ENCODE measurements around the gene TGM6.
A peak's percentile ranks its signal among the peaks of the same experiment; 100 is the strongest.
"Not testable (repeated sequence)": the region's sequence is repeated elsewhere in the genome, so short reads cannot be mapped to it uniquely, and the experiment has no call there.

Gene TGM6

DNA sequence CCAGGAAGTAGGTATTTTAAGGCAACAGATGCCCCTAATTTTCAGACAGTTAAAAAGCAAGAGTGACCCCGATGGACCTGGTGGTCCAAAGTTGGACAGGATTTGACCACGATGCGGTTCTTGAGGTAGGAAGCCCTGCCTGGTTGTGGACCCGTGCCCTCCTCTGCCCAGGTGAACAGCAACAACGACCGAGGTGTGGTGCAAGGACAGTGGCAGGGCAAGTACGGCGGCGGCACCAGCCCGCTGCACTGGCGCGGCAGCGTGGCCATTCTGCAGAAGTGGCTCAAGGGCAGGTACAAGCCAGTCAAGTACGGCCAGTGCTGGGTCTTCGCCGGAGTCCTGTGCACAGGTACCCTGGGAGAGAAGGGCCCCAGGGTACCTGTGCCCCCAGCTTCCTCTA, 18.7 kb downstream of the TGM6 start:
- no peak for DNase-seq (ENCODE audit: low read depth)

DNA sequence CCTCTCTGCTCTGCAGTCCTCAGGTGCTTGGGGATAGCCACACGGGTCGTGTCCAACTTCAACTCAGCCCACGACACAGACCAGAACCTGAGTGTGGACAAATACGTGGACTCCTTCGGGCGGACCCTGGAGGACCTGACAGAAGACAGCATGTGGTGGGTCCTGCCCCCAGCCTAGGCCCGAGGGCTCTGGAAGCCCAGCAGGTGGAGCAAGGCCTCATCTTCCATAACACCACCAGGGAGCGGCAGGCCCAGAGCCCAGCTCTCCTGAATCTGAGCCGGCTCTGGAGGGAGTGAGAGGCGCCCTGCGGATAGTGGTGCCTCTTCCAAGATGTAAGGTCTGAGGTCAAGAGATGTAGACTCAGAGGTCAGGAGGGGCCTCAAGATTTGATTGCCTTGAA, 19.6 kb downstream of the TGM6 start:
- no peak for DNase-seq (ENCODE audit: low read depth)

DNA sequence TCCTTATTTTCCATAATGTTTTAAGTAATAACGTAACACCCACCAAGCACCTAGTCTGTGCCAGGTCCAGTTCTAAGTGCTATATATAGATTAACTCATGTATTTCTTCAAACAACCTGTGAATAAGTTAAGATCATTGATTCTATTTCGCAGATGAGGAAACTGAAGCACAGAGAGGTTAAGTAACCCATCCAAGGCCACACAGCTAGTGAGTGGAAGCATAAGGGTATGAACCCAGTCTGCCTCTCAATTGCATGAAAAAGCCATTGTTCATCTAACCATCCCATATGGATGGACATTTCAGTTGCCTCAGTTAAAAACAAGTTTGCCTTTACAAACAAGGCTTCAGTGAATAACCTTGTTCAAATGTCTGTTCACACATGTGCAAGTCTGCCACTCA, 20.8 kb downstream of the TGM6 start:
- DNase-seq (ENCODE audit: low read depth): no peak

DNA sequence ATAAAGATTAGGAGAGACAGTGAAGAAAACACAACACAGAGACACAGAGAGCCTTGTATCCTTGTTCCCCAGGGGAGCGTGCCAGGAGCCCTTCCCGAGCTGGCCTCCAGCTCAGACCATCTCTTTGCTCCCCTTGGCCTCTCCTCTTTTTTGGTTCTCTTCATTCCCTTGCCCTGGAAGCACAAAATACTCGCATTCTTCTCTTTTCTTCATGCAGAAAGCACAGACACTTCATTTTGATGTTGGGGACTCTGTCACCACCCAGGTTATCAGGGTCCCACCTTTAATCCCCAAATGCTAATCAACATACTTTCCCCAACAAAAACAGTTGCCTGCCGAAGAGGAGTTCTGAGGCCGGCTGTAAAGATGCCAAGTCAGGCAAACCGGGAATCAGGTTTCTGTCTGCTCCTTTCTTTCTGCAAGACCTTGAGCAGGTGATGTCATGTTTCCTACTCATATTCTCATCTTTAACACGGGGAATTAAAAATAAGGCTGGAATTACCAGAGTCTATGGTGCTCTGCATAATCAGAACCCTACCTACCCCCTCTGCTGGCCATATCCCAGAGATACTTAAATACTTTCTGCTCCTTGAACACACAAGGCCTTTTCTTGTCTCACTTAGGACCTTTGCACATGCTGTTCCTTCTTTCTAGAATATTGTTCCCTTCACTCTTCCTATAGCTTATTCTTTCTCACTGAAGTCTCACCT, 21.7 kb downstream of the TGM6 start:
- peak; percentile 23 for DNase-seq (ENCODE audit: low read depth)

DNA sequence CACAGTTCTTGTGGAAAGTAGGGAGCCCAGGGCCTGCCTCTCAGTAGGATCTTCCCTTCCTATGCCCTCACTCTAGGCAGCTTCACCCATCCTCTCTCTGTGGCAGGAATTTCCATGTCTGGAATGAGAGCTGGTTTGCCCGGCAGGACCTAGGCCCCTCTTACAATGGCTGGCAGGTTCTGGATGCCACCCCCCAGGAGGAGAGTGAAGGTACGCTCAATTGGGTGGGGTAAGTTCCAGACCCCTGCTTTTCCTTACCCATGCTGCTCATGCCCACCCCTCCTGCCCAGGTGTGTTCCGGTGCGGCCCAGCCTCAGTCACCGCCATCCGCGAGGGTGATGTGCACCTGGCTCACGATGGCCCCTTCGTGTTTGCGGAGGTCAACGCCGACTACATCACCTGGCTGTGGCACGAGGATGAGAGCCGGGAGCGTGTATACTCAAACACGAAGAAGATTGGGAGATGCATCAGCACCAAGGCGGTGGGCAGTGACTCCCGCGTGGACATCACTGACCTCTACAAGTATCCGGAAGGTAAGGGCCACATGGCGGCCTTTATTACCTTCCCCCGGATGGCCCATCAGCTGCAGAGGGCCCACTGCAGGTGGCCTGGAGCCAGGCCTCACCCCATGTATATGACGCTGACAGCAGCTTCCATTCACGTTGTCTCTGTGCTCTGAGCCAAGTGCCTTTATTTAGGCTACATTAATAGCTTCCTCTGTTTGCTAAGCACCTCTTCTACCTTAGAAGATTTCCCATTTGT, 22.8 kb downstream of the TGM6 start:
- no peak for DNase-seq (ENCODE audit: low read depth)

DNA sequence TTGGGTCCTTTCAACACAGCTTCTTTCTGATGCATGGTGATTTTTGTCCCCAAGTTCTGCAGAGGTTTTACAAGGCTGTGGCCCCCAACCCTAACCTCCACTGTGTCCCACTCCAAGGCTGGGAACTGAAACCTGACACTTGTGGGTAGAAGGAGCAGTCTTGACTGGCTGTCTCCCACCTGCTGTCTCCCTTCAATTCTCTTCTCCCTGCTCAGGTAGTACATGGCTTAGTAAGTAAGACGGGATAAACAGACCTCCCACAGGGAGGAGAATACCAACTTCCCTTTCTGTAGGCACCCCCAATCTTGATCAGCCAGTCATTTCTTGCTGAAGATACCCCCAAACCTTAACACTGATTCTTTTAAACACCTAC, 25.0 kb downstream of the TGM6 start:
- no peak for DNase-seq (ENCODE audit: low read depth)

DNA sequence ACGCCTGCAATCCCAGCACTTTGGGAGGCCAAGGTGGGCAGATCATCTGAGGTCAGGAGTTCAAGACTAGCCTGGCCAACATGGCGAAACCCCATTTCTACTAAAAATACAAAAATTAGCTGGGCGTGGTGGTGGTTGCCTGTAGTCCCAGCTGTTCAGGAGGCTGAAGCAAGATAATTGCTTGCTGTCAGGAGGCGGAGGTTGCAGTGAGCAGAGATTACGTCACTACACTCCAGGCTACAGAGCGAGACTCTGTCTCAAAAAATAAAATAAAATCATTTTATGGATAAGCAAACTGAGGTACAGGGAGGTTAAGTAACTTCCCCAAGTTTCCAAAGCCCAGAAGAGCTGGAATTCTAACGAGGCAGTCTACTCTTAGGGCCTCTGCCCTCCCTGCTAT, 26.7 kb downstream of the TGM6 start:
- DNase-seq (ENCODE audit: low read depth): not testable (repeated sequence)

DNA sequence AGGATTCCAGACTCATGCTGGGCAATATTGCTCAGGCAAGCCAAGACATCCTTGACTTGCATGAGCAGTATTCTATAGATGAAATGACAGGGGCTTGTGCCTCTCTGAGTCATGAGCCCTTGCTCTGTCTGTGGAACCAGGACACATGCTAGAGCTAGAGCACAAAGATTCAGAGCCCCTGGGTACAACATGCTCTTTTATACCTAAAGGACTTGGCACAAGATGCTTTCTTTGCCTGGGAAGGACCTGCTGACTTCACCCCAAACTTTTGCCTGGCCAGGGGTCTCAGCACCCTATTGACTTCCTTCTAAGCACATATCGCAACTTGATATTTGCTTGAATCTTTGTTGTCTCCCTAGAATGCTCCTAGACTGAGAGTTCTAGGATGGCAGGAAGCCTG, 27.4 kb downstream of the TGM6 start:
- DNase-seq (ENCODE audit: low read depth): no peak

DNA sequence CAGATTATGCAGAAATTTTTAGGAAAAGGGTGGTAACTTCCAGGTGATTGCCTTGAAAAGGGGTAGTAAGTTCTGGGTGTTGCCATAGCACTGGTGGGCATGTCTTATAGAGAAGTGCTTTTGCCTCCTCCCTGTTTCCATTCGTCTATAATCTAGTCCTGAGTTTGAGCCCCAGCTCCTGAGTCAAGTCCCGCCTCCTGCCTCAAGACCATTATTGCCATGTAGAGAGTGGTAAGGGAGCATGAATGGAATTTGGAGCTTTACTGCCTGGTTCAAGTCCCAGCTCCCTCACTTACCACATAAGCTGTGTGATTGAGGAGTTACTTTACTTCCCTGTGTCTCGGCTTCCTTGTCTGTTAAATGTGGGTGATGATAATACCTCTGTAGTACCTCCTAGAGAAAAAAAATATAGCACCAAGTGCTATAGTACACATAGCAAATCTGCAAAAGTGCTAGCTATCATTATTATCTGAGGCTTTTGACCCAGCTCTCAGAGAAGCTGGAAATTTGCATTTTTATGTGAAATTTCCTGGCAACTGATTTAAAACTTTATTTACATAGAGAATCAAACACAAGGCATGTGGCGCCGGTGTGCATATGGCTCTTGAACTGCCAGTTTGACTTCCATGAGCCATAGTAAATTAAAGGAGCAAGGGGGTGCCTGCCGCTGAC, 36.0 kb downstream of the TGM6 start:
- DNase-seq (ENCODE audit: low read depth): no peak

DNA sequence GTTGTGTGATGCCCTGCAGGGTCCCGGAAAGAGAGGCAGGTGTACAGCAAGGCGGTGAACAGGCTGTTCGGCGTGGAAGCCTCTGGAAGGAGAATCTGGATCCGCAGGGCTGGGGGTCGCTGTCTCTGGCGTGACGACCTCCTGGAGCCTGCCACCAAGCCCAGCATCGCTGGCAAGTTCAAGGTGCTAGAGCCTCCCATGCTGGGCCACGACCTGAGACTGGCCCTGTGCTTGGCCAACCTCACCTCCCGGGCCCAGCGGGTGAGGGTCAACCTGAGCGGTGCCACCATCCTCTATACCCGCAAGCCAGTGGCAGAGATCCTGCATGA, 36.5 kb downstream of the TGM6 start:
- no peak for DNase-seq (ENCODE audit: low read depth)

DNA sequence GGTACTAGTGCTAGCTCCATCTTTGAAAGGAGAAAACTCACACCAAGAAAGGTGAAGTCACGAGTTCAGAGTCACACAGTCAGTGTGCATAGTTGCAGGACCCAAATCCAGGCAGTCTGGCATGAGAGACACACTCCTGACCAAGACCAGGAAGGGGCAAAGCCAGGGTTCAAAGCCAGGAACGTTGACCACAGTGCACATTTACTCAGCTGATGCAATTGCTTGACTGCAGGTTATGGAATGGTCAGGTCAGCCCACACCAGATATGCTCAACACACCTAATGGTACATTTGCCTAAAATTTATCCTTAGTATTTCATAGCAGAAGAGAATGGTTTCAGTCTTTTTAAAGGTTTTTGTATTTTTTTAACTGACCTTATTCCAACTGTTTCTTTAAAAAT, 37.7 kb downstream of the TGM6 start:
- DNase-seq (ENCODE audit: low read depth): no peak

DNA sequence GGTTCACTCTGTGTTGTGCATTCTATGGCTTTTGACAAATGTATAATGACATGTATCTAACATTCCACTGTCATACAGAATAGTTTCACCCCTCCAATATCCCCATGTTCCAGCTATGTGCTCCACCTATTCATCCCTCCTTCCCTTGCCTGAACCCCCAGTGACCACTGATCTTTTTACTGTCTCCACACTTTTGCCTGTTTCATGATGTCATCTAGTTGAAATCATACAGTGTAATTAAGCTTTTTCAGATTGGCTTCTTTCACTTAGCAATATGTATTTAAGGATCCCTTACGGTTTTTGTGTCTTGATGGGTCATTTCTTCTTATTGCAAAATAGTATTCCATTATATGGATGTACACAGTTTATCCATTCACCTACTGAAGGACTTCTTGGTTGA, 39.8 kb downstream of the TGM6 start:
- no peak for DNase-seq (ENCODE audit: low read depth)

DNA sequence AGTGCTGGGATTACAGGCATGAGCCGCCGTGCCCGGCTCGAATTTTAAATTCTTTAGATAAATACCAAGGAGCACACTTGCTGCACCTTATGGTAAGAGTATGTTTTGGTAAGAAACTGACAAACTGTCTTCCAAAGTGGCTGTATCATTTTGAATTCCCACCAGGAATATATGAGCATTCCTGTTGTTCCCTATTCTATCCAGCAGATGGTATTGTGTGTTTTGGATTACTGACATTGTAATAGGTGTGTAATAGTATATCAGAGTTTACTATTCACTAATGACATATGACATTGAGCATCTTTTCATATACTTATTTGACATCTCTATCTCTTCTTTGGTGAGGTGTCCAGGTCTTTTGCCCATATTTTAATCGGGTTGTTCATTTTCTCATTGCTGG, 40.5 kb downstream of the TGM6 start:
- no peak for DNase-seq (ENCODE audit: low read depth)

DNA sequence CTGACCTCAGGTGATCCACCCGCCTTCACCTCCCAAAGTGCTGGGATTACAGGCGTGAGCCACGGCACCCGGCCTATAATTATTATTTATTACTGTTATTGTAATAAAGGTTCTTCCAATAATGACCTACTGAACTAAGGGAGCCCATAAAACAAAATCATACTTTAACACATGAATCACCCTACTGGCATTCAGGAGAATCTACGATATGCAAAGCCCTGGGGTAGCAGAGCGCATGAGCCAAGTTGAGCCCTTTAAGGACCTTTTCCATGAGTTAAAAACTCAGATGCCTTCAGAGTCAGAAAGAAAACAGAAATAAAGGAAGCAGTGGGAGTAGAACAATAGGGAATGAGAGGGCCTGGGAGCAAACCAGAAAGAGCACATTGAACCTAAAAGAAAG, 48.4 kb downstream of the TGM6 start:
- DNase-seq (ENCODE audit: low read depth): no peak

DNA sequence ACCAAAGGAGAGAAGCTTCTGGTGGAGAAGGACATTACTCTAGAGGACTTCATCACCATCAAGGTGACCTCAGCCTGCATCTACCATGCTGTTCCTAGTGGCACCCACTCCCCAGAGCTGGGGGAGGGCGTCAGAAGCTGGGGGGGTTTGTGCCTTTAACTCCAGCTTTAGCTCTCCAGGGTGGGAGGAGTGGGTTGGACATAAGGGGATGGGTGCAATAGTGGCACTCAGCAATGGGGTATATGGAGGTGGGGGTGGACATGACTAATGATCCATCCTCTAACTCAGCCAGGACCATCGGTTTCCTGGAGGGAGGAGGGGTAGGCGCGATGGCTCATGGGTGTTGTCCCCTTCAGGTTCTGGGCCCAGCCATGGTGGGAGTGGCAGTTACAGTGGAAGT, 49.8 kb downstream of the TGM6 start:
- no peak for DNase-seq (ENCODE audit: low read depth)

DNA sequence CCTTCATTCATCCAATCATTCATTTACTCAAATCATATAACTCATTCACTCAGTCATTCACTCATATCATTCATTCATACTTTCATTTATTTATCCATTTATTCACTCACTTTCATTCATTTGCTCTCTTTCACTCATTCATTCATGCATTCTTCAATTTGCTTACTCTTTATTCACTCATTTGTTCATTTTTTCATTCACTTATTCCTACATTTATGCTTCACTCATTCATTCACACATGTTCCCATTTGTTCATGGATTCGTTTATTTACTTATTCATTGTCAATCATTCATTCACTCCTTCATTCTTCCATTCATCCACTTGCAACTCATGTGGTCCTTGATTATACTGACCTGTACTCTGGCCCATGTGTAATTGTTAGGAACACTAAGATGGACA, 50.5 kb downstream of the TGM6 start:
- DNase-seq (ENCODE audit: low read depth): no peak

DNA sequence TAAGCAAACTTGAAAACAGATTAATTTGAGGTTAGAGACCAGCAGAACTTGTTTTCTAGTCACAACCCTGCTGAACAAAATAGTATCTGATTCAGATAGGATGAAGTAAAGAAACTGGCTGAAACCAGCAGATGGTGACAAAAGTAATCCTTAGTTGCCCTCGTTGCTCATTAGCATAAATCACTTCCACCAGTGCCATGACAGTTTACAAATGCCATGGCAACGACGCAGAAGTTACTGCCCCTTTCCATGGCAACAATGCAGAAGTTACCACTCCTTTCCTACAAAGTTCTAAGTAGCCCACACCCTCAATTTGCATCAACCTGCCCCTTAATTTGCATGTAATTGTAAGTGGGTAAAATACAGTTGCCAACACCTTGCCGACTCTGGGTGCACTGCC, 66.1 kb downstream of the TGM6 start:
- no peak for DNase-seq (ENCODE audit: low read depth)

DNA sequence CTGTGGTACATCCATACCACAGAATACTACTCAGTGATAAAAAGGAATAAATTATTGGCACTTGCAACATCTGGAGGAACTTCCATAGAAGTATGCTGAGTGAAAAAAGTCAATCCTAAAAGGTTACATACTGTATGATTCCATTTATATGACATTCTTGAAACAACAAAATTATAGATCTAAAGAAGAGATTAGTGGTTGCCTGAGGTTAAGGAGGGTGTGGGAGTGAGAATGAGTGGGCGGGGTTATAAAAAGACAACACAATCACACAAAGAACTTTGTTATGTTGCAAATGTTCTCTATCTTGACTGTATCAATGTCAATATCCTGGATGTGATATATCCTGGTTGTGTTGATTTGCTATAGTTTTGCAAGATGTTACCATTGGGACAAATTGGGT, 68.7 kb downstream of the TGM6 start:
- no peak for DNase-seq (ENCODE audit: low read depth)

DNA sequence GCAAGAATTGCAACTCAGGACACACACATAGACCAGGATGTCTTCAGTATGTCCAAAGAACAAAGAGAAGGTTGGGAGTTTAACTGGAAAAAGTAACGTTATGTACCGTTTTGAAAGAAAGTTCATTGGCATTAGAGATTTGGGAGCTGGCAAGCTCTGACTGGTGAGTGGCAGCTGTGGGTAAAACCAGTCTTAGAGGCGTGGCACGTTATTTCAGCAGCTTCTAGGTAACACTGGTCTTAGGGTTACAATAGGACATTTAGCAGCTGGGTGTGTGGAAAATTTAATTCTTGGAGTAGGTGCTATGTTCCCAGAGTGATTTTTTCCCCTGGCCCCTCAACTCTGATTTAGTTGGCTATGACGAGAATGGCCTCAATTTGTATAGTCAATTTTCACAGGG, 70.7 kb downstream of the TGM6 start:
- no peak for DNase-seq (ENCODE audit: low read depth)

DNA sequence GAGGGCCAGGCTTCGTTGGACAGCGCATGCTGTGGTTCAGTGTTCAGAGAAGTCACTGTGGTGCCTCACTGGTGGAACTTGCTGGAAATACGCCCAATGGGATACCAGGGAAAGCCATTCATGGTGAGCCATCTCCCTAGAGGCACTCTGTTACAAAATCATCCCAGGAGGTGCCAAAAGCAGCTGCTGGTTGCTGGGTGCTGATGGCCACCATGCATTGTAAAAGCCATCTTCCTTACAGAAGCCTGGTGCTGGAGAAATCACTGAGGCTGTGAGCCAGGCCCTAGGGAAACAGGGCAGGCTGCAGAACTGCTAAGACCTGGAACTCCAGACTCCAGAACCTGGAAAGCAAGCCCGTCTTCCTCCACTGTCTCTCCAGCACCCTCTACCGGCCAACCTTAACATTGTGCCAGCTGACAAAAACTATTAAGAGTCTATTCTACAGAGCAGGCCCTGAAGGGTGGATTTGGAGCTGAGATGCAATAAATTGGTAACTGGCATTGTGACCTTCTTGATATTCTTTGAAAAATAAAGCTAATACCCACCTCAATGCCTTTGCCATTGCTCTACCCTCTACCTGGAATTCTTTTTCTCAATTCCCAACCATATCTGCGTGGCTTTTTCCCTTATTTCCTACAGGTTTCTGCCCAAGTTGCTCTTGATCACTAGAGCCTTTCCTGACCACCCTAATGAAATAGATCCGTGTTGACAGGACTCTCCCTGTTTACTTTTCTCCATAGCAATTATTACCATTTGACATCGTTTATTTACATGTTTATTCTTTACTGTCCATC, 71.4 kb downstream of the TGM6 start:
- no peak for DNase-seq (ENCODE audit: low read depth)

DNA sequence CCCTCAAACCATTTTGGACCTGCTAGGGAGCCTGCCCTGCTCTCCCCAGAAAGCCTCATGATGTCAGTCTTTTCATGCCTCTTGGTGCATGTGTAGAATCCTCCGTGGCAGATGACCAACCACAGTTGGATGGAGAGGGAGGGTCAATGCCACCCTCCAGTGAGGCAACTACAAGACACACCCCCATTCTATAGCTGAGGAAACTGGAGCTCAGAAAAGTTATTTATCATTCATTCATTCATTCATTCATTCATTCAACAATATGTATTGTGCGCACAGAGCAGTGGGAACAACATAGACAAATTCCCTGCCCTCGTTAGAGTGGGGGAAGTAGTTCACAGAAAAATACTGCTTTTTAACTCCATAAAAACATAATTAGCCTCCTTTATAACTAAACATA, 73.1 kb downstream of the TGM6 start:
- no peak for DNase-seq (ENCODE audit: low read depth)

DNA sequence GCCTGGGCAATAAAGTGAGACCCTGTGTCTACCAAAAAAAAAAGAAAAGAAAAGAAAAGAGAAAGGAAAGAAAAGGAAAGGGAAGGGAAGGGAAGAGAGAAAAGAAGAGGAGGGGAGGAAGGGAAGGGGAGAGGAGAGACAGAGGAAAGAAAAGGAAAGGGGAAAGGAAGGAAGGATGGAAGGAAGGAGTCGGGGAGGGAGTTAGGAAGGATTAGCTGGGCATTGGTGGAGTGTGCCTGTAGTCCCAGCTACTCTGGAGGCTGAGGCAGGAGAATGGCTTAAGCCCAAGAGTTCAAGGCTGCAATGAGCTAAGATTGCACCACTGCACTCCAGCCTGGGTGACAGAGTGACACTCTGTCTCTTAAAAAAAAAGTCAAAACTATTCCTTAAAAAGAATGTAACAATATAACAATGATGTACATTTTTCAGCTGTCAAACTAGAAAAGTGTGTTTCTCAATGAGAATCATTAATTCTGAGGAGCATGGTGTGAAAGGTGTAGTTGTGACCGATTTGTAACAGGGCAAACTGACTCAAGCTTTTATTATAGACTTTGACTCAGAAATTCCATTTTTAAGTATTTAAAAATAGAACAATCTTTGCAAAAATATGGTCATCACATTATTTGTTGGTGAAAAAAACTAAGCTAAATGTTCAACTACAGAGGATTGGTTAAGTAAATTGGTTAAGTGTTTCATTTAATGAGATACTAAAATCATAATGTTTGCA, 75.2 kb downstream of the TGM6 start:
- no peak for DNase-seq (ENCODE audit: low read depth)
